GM12864 (cell line): ENCODE results near the gene ST3GAL4.

ENCODE experiments used
- DNase-seq: peaks from one replicate; pipeline ENCODE4 v3.0.0-alpha.2; 2011; ENCODE audit warnings: low read depth
- H3K4me3 ChIP-seq: 2 replicates; pipeline ENCODE4 v1.5.1; 2011; ENCODE audit warnings: mild to moderate bottlenecking, low read depth, low read length, control low read depth
- TF ChIP-seq, protein P1 (sequence below): IDR thresholded peaks from 2 replicates; pipeline ENCODE4 v1.5.1; 2011; ENCODE audit warnings: low read depth, mild to moderate bottlenecking, moderate library complexity, low read length, control low read depth, inconsistent platforms; ENCODE audit errors: missing control alignments

ST3GAL4 gene

DNA sequence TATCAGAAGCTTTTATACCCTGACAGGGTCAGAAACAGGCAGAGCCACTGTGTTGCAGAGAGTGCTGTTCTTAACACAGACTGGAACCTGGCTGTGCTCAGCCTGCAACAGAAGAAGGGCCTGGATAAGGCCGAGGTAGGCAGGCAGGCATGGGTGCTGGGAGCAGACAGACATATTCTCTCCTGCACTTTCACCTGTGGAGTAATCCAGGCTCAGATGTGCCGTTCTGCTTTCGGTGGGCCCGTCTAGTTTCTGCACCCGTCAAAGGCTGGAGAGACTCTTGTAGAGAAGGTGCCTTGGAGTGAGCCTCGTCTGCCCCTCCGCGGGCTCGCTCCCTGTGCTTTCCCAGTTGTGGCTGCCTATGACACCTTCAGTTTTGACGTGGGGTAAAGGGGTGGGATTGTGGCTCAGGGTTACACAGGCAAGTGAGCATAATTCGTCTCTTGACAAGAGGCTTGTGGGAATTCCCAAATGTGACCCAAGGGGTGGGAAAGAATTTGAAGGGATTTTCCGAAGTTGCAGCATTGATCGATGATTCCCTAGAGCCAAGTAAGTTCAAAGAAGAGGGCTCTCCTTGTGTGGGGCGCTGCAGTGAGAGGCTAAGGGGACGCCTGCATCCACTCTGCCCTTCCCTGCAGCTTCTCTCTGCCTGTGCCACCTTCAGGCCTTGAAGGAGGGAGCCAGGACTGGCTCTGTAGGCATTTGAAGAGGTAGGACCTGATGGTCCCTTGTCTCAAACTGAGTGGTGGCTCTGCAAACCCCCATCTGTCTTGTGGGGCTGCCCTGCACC lies 16.2 kb upstream of the ST3GAL4 start:
- no peak overlapping the region for H3K4me3 ChIP-seq
- TF ChIP-seq, protein P1, sequence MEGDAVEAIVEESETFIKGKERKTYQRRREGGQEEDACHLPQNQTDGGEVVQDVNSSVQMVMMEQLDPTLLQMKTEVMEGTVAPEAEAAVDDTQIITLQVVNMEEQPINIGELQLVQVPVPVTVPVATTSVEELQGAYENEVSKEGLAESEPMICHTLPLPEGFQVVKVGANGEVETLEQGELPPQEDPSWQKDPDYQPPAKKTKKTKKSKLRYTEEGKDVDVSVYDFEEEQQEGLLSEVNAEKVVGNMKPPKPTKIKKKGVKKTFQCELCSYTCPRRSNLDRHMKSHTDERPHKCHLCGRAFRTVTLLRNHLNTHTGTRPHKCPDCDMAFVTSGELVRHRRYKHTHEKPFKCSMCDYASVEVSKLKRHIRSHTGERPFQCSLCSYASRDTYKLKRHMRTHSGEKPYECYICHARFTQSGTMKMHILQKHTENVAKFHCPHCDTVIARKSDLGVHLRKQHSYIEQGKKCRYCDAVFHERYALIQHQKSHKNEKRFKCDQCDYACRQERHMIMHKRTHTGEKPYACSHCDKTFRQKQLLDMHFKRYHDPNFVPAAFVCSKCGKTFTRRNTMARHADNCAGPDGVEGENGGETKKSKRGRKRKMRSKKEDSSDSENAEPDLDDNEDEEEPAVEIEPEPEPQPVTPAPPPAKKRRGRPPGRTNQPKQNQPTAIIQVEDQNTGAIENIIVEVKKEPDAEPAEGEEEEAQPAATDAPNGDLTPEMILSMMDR: no peak
- no peak for DNase-seq

- no peak for DNase-seq
- TF ChIP-seq, protein P1: no peak
- H3K4me3 ChIP-seq: no peak overlapping the region
Measured at GRCh38 chr11:126339863-126340434, 15.5 kb upstream of the ST3GAL4 start.

GRCh38 chr11:126340960-126341606 lies 14.4 kb upstream of the ST3GAL4 start:
- H3K4me3 ChIP-seq: no peak overlapping the region
- TF ChIP-seq, protein P1: no peak
- DNase-seq: no peak

- no peak overlapping the region for H3K4me3 ChIP-seq
- DNase-seq: no peak
- TF ChIP-seq, protein P1: no peak
Measured at GRCh38 chr11:126341760-126342161, 13.7 kb upstream of the ST3GAL4 start.

DNA sequence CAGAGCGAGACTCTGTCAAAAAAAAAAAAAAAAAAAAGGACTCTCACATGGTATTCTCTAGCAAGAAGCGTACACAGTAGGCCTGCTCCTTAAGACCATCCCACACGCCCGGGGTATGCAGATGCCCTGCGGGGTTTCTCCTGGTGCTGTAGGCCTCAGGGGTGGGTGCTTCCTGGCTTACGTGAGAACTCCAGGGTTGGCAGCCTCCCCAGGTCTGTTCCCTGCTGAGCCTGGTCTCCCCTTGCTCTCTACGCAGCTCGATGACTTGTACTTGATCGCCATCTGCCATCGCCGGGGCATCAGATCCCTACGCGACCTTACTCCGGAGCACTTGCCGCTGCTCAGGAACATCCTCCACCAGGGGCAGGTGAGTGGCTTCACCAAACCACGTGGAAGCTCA lies 12.4 kb upstream of the ST3GAL4 start:
- TF ChIP-seq, protein P1: no peak
- H3K4me3 ChIP-seq: no peak overlapping the region
- no peak for DNase-seq

DNA sequence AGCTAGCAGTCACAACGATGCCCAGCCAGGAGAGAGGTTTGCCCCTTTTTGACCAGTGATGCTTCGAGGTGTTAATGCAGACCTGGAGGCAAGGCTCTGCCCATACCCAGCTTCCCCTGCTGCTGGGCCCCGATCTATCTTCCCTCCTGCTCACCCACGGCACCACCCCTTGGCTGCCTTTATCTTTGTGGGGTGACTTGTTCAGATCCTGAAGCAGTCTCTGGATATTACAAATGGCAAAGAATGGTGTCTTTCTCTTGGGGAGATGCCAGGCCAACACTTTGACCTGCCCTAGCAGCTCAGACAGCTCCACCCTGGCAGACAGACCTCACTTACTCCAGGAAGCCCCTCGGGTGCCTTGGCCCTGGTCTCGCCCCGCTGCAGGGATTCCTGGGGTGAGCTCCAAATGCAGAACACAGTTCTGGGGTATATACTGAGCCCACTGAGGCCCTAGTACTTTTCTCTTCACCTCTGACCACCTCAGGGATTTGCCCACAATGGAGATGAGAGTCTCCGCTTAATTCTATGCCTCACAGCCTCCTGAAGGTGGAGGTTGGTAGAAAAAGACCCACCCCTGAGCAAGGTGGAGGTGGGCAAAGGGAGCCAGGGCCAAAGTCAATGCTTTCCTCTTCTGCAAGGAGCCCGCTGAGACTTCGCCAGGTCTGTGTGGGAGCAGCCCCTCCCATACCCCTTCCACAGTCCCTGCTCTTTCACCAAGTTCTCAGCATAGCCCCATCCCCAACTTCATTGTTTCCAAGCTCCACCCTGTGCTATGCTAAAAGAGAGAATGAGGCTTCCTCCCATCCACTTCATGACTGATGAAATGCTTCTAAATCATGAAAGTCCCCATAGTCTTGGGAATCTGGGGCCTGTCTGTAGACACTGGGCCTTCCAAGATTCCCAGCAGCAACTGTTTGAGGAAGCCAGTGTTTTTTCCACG lies 11.1 kb upstream of the ST3GAL4 start:
- TF ChIP-seq, protein P1: no peak
- no peak overlapping the region for H3K4me3 ChIP-seq
- no peak for DNase-seq
